Fibroblast of mammary gland (primary cell): ENCODE data around the gene AKR7A3.
A peak's percentile ranks its signal among the peaks of the same experiment; 100 is the strongest.

Experiments
- DNase-seq: peaks from one replicate; pipeline ENCODE4 v3.0.0-alpha.2; 2010; ENCODE audit warnings: low read depth
- H3K4me3 ChIP-seq: 2 replicates; pipeline ENCODE4 v1.5.1; 2011; ENCODE audit warnings: low read depth, mild to moderate bottlenecking, low read length, moderate library complexity; ENCODE audit not compliant: control insufficient read depth
- CTCF ChIP-seq: conservative IDR thresholded peaks from 2 replicates; pipeline ENCODE4 v1.5.1; 2011; ENCODE audit warnings: low read depth, low read length, inconsistent platforms; ENCODE audit not compliant: control insufficient read depth, insufficient read depth

The AKR7A3 gene

DNA sequence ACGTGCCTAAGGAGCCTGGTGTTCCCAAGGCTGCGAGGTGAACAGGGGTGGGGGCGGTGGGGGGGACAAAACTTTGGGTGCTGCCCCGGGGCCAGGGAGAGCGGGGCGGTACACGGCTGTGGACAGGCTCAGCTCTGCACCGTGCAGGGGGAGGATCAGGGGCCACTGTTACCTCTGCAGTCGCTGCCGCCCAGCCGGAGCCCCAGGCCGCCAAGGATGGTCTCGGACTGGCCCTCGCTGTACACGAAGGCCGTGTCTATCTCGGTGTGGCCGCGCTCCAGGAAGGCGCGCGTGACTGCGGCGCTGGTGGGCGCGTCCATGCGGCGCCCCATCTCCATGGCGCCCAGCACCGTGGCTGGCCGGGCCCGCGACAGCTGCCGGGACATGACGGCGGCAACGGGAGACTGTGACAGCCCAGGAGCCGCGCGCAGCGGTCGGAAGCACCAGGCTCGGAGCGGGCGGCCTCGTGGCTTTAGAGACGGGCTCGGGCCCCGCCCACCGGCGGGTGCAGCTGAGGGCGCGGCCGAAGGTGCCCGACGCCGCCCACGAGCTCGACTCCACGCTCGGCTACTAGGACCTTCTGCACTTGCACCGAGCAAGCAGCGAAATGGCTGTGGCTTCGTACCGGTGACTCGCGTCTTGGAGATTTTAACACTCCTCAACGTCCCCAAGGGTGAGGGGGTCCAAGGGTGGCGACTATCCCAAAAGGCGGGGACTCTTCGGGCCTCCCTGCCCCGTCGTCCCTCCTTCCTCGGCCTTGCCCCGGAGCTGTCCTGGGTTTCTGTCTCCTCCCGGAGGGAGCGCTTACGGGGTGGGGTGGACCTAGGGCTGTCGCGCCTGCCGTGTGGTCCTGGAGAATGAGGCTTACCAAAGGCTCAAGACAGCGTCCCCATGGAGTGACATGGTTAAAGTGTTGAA lies at the start of gene AKR7A3:
AKR7A3 (minus strand) TSS at position 447 of the 918 bp plus-strand sequence; CDS start at position 386, 61 bp downstream.
- DNase-seq, result peak; percentile 9
- peak within 1 kb of the TSS; percentile 37 for H3K4me3 ChIP-seq

DNA sequence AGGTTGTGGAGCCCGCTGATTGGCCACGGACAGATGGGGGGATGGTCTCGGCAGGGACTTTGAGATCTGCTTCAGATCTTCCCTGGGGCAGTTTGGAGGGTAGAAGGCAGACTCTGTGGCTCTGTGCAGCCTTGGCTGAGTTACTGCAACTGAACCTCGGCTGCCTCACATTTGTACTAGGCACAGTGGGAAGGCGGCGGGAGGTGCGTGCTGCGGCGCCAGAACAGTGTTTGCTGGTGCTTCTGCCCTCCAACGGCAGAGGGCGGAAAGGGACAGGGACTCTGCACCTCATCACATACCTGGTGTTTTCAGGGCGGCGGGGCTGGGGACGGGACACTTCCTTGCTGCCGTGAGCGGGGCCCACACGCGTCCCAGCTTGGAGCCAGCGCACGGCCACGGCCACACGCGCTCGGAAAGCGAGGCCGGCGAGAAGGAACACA lies 49.8 kb upstream of the AKR7A3 start:
- H3K4me3 ChIP-seq, result no peak overlapping the region
- TF ChIP-seq CTCF, result peak; percentile 5
- no peak for DNase-seq

DNA sequence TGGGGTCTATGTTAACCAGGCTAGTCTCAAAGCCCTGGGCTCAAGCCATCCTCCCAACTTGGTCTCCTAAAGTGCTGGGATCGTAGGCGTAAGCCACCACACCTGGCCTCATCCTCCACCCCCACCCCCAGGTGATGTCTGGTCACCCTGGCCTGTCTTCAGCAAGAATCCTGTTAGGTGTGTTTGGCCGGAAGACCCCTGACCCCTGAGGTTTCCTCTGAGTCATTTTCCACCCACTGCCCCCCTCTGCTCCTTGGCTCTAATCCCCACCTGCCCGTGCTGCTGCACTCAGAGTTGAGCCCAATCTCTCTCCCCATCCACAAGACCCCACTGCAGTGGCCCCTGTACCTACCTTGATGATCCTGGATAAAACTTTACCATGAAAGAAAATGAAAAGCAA lies 48.7 kb upstream of the AKR7A3 start:
- no peak overlapping the region for H3K4me3 ChIP-seq

DNA sequence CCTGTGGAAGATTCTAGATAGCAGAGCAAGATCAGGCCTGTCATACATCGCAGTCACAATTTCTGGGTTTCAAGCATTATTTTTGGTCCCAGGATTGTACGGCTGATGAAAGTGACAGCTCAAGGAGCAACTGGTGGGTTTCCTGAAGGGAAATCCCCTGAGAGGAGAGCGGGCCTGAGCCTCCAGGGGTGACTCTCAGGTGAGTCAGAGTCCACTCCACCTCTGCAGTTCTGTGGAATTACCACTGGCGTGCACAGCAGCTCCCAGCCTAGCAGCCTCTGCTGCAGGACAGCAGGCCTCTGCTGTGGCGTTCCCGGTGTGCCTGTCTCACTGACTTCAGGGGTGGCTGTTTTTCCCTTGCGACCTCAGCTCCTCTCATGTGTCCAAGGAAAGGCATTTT lies 48.0 kb upstream of the AKR7A3 start:
- peak; percentile 42 for DNase-seq
- no peak overlapping the region for H3K4me3 ChIP-seq
- no peak for TF ChIP-seq CTCF

More for the DNA sequence above, 48.7 kb upstream of the AKR7A3 start:
- TF ChIP-seq CTCF, result no peak
- no peak for DNase-seq

DNA sequence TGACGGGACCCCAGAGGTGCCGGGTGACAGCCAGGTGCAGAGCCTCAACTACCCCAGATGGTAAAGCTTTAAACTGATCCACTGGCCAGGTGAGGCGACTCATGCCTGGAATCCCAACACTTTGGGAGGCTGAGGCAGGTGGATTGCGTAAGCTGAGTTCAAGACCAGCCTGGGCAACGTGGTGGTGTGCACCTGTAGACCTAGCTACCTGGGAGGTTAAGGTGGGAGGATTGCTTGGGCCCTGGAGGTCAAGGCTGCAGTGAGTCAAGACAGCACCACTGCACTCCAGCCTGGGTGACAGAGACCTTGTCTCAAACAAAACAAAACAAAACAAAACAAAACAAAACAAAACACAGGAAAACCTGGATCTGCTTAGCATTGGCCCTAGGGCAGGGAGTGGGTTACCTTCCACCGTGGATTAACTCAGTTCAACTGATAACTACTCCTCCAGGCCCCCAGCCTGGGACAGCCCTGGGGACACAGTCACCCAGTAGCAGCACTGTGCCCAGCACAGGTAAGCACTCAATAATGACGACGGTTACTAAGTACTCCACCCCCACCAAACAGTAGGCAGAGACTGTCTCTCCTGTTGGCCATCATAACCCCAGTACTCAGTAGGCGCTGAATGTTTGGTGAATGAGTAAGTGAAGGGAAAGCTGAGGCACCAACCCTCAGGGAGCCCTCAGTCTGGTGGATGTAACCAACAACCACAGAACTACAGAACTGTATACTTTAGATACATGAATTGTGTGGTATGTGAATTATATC lies 45.2 kb upstream of the AKR7A3 start:
- no peak for DNase-seq
- no peak overlapping the region for H3K4me3 ChIP-seq
- TF ChIP-seq CTCF, result no peak

- no peak for TF ChIP-seq CTCF
- H3K4me3 ChIP-seq, result no peak overlapping the region
- no peak for DNase-seq
Observed at GRCh38 chr1:19332832-19333231, 44.3 kb upstream of the AKR7A3 start.
